ENCODE results near the gene CERCAM. TPM values are rescaled to one million over a fixed set of nuclear protein-coding genes. Genes with fewer than 3 reads are reported as not detected.
A peak's percentile ranks its signal among the peaks of the same experiment; 100 is the strongest.

CERCAM gene
- total and polyA plus RNA-seq, 2 of the 4 experiments (the other 2 are of a cell fraction) = 15.1 to 118 TPM

DNA sequence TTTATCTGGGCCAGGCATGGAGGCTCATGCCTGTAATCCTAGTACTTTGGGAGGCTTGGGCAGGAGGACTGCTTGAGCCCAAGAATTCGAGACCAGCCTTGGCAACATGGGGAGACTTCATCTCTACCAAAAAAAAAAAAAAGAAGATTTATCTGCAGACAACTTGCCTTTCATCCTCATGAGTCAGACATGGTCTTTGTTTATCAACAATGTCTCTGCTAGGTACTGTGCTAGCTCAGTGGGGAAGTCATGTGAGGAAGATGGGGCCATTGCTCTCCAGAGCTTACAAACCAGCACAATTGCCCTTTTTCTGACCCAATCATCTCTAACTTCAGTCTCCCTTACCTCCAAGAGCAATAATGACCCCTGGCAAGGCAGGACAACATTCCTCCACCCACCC is 47.9 kb upstream of the CERCAM start:
- no peak overlapping the region for H3K4me3 ChIP-seq (ENCODE audit: insufficient read depth, low read depth, low read length)
- peak overlapping the region; percentile 37; the same call in 1 of the 2 replicates for H3K27ac ChIP-seq (ENCODE audit: insufficient read depth, low read length)
- H2AK9ac ChIP-seq (replicated peaks; ENCODE audit: low read depth, low read length, poor library complexity) = peak overlapping the region; percentile 75

More for the DNA sequence above, 47.9 kb upstream of the CERCAM start:
- Histone ChIP-seq H3K14ac (replicated peaks; ENCODE audit: low read depth, low read length) (no peak overlapping the region), H3K9me3 (ENCODE audit: control insufficient read depth, insufficient read depth, low read length) (no peaks in the 10 kb centered on the region), H2BK20ac (ENCODE audit: low read depth, low read length) (no peak overlapping the region), H3K18ac (ENCODE audit: low read depth, low read length) (no peak overlapping the region), H4K91ac (ENCODE audit: insufficient read depth, low read depth, low read length) (no peak overlapping the region), H4K5ac (ENCODE audit: low read depth, low read length) (no peak overlapping the region), H3K4ac (ENCODE audit: low read depth, low read length) (no peak overlapping the region), H3K79me1 (ENCODE audit: low read depth in 1 of 2, low read length in 2 of 2) (peaks cover 31 to 81% of the 10 kb centered on the region in 2 experiments), H3K9ac (ENCODE audit: low read depth, low read length) (no peak overlapping the region), H3K36me3 (ENCODE audit: control insufficient read depth, insufficient read depth, low read length) (peaks cover 2% of the 10 kb centered on the region; the same call in 1 of the 2 replicates), H3K23ac (ENCODE audit: low read depth, low read length) (no peak overlapping the region), H2AFZ (replicated peaks; ENCODE audit: low read length, poor library complexity) (no peak overlapping the region), H2BK5ac (ENCODE audit: low read depth, low read length, poor library complexity, severe bottlenecking) (peak overlapping the region; percentile 87), H2BK120ac (ENCODE audit: low read depth, low read length) (no peak overlapping the region), H4K20me1 (ENCODE audit: insufficient read depth, low read length) (0 out of 2 replicates have a peak, but pooled peaks cover 4% of the 10 kb centered on the region), H3K4me2 (ENCODE audit: low read depth, low read length) (peak overlapping the region; percentile 96; the same call in 1 of the 2 replicates), H2AK5ac (ENCODE audit: low read depth, low read length) (0 out of 2 replicates have a peak overlapping the region, but pooled peaks have one; percentile 12), H2BK15ac (ENCODE audit: low read depth, low read length) (no peak overlapping the region), H3K27me3 (ENCODE audit: control insufficient read depth, insufficient read depth, low read length) (no peaks in the 10 kb centered on the region), H3K9me1 (ENCODE audit: insufficient read depth, low read length) (peaks cover 12% of the 10 kb centered on the region), H3K4me1 (ENCODE audit: control insufficient read depth, insufficient read depth, low read length) (peaks cover 14% of the 10 kb centered on the region), H3K56ac (ENCODE audit: extremely low read depth, insufficient read depth, low read length) (no peak overlapping the region), H4K8ac (ENCODE audit: low read depth in 2 of 2, low read length in 2 of 2) (no peak overlapping the region)
- dilution Hi-C loops (cut with HindIII; ENCODE audit: low sequenced_read_pairs, unreplicated experiment) = no loop called here
- CTCF ChIA-PET = interaction anchor here (0.7 kb wide), 1 partner anchor 191 kb away, joined by 3 read pairs; no protein-coding TSS in a partner anchor
- in situ Hi-C loops (cut with MboI; ENCODE audit: low sequenced_read_pairs) = no loop called here
- POLR2A ChIA-PET (ENCODE audit: unreplicated experiment) = no interaction called here
- no peak for ATAC-seq (ENCODE audit: low read depth)
- peak; percentile 68 for DNase-seq
- TF ChIP-seq FOS (IDR thresholded peaks at IDR 0.05; ENCODE audit: low read depth, low read length) = peak; percentile 57; the same call in 1 of the 2 replicates
- TF ChIP-seq MAZ (IDR thresholded peaks at IDR 0.05; ENCODE audit: borderline replicate concordance, low read depth, low read length) = no peak
- TF ChIP-seq, protein P1, sequence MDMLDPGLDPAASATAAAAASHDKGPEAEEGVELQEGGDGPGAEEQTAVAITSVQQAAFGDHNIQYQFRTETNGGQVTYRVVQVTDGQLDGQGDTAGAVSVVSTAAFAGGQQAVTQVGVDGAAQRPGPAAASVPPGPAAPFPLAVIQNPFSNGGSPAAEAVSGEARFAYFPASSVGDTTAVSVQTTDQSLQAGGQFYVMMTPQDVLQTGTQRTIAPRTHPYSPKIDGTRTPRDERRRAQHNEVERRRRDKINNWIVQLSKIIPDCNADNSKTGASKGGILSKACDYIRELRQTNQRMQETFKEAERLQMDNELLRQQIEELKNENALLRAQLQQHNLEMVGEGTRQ (IDR thresholded peaks at IDR 0.05; ENCODE audit: low read depth, low read length) = peak; percentile 79
- TF ChIP-seq MXI1 (IDR thresholded peaks at IDR 0.05; ENCODE audit: borderline replicate concordance, low read depth, low read length) = no peak
- TF ChIP-seq BHLHE40 (IDR thresholded peaks at IDR 0.05; ENCODE audit: low read depth, low read length) = peak; percentile 83
- no TSS peak for BruUV-seq (replicated peaks)
- intact Hi-C loops (cut with micrococcal nuclease) = no loop called here
- no CpG with 5 or more reads among the region's 1 CpG for WGBS, 2 experiments (ENCODE audit: extremely low coverage in 2 of 2, insufficient read length in 1 of 2)

Measured in IMR-90 (cell line).